B cell (primary cell): ENCODE measurements around the gene GRIK3. TPM values are rescaled to one million over a fixed set of nuclear protein-coding genes. Genes with fewer than 3 reads are reported as not detected.

Experiments used
- ATAC-seq: fragments of 200-7000 bp; cut with Tn5 transposase; one replicate; pipeline ENCODE4 v1.10.0; 2021; ENCODE audit warnings: low read depth, mild to moderate bottlenecking, moderate number of reproducible peaks, moderate library complexity
- CTCF ChIA-PET: fragments of 350-600 bp; sonication (Branson Sonifier 250); formaldehyde crosslinking; loops from one replicate; lab custom pipeline; 2021; ENCODE audit warnings: antibody characterized with exemption, inconsistent platforms; lab: Charles Lee
- POLR2A ChIA-PET: fragments of 350-600 bp; sonication (Branson Sonifier 250); formaldehyde crosslinking; loops from one replicate; lab custom pipeline; 2021; ENCODE audit warnings: antibody characterized with exemption; lab: Charles Lee
- DNase-seq: peaks from one replicate; pipeline ENCODE4 v3.0.0; 2013
- H2AFZ ChIP-seq: 2 replicates; pipeline ENCODE4 v1.6.1; 2012; ENCODE audit warnings: mild to moderate bottlenecking, low read depth, low read length; ENCODE audit not compliant: insufficient read depth, poor library complexity, severe bottlenecking
- H3K27ac ChIP-seq, 2 donors: 1 replicate in 1 of 2; 2 replicates in 1 of 2; pipeline ENCODE4 v1.5.1; 2012 to 2013; ENCODE audit warnings: low read length in 2 of 2, mild to moderate bottlenecking in 2 of 2, moderate library complexity in 1 of 2
- H3K27me3 ChIP-seq, 4 experiments: fragments of 200-600 bp in 1 of 4; sonication (generic) in 1 of 4; replicated peaks in 1 of 4; 1 replicate in 2 of 4; 2 replicates in 2 of 4; pipeline versions ENCODE4 v1.6.1 to v1.7.0; 2013 to 2016; ENCODE audit warnings: low read length in 3 of 4, mild to moderate bottlenecking in 2 of 4, mixed read lengths in 1 of 4, moderate library complexity in 1 of 4; ENCODE audit not compliant: insufficient read depth in 4 of 4, control insufficient read depth in 3 of 4; ENCODE audit errors: control extremely low read depth in 1 of 4
- H3K36me3 ChIP-seq, 2 experiments: replicated peaks in 1 of 2; 1 replicate in 1 of 2; 2 replicates in 1 of 2; pipeline versions ENCODE4 v1.6.1 to v1.7.1; 2013; ENCODE audit warnings: low read length in 1 of 2; ENCODE audit not compliant: insufficient read depth in 2 of 2, control insufficient read depth in 1 of 2; ENCODE audit errors: control extremely low read depth in 1 of 2, extremely low read depth in 1 of 2
- H3K4me1 ChIP-seq, 2 donors: fragments of 200-600 bp in 1 of 2; sonication (generic) in 1 of 2; 1 replicate in 1 of 2; 2 replicates in 1 of 2; pipeline versions ENCODE4 v1.5.1 to v1.6.1; 2013 to 2017; ENCODE audit warnings: low read length in 2 of 2; ENCODE audit not compliant: control insufficient read depth in 2 of 2, insufficient read depth in 2 of 2
- H3K4me2 ChIP-seq: replicated peaks from 2 replicates; pipeline ENCODE3; 2012; ENCODE audit warnings: mild to moderate bottlenecking, low read depth, low read length; ENCODE audit not compliant: poor library complexity, severe bottlenecking
- H3K4me3 ChIP-seq, 5 experiments: fragments of 200-600 bp in 1 of 5; sonication (generic) in 1 of 5; 1 replicate in 3 of 5; 2 replicates in 2 of 5; pipeline versions ENCODE4 v1.5.1 to v1.7.0; 2011 to 2016; ENCODE audit warnings: low read length in 4 of 5, mild to moderate bottlenecking in 4 of 5, low read depth in 2 of 5, control low read depth in 1 of 5, moderate library complexity in 1 of 5; ENCODE audit not compliant: insufficient read depth in 1 of 5; ENCODE audit errors: control extremely low read depth in 1 of 5, extremely low read depth in 1 of 5
- H3K79me2 ChIP-seq: fragments of 200-600 bp; sonication (generic); one replicate; pipeline ENCODE4 v1.6.0; 2016; ENCODE audit warnings: low read length; ENCODE audit not compliant: control insufficient read depth, insufficient read depth
- H3K9ac ChIP-seq: fragments of 200-600 bp; sonication (generic); 2 replicates; pipeline ENCODE4 v1.6.1; 2017; ENCODE audit warnings: mild to moderate bottlenecking, low read length, moderate library complexity
- H3K9me3 ChIP-seq, 3 donors: one replicate each; pipeline versions ENCODE4 v1.6.1 to v1.7.1; 2013; ENCODE audit warnings: low read length in 2 of 3; ENCODE audit not compliant: control insufficient read depth in 2 of 3, insufficient read depth in 1 of 3; ENCODE audit errors: control extremely low read depth in 1 of 3
- H4K20me1 ChIP-seq: 2 replicates; pipeline ENCODE4 v1.6.0; 2012; ENCODE audit warnings: mild to moderate bottlenecking, low read length; ENCODE audit not compliant: insufficient read depth, control insufficient read depth, poor library complexity, severe bottlenecking
- H3K27ac Mint-ChIP-seq: one replicate; pipeline ENCODE4 v1.8.0; 2021; ENCODE audit warnings: mixed read lengths
- H3K27me3 Mint-ChIP-seq: one replicate; pipeline ENCODE4 v1.8.0; 2021; ENCODE audit warnings: mixed read lengths
- H3K4me1 Mint-ChIP-seq: one replicate; pipeline ENCODE4 v1.8.0; 2021; ENCODE audit warnings: mixed read lengths
- H3K4me3 Mint-ChIP-seq: one replicate; pipeline ENCODE4 v1.8.0; 2021; ENCODE audit warnings: mixed read lengths
- H3K9me3 Mint-ChIP-seq: one replicate; pipeline ENCODE4 v1.8.0; 2022; ENCODE audit warnings: mixed read lengths; ENCODE audit not compliant: insufficient read depth
- CTCF ChIP-seq: fragments of 200-600 bp; IDR thresholded peaks from one replicate; pipeline ENCODE4 v1.8.0; 2022; ENCODE audit warnings: antibody characterized with exemption, mild to moderate bottlenecking
- EZH2 ChIP-seq: IDR thresholded peaks from 2 replicates; pipeline ENCODE4 v1.6.1; 2012; ENCODE audit warnings: borderline replicate concordance, low read depth, mild to moderate bottlenecking, moderate library complexity, low read length; ENCODE audit not compliant: insufficient read depth, poor library complexity, severe bottlenecking
- WGBS: methylation state at CpG from one replicate; pipeline ENCODE4 v1.1.5; 2013; ENCODE audit warnings: missing lambda C conversion rate; ENCODE audit not compliant: insufficient coverage; 5-methylcytosine and 5-hydroxymethylcytosine counted together
- intact Hi-C: fragments of 100-400 bp; cut with micrococcal nuclease; formaldehyde crosslinking; loops from one replicate; pipeline ENCODE4 v1.10.0; 2022
- polyA plus RNA-seq: library from polyadenylated mRNA; depleted of rRNA; stranded (reverse); fragments of >200 nt; gene quantifications from 2 replicates; pipeline ENCODE4 v1.2.3, GENCODE V29; 2012
- total RNA-seq, 2 donors: library from RNA; stranded (reverse); fragments of 120-200 nt in 1 of 2; gene quantifications; 1 replicate in 1 of 2; 2 replicates in 1 of 2; pipeline versions ENCODE4 v1.2.3 to v1.2.4, GENCODE V29; 2013 to 2022

Gene GRIK3
- total and polyA plus RNA-seq, 2 donors (not counting 1 experiment from before 2014, with no cell fraction given) = 0.12 to 1.5 TPM

DNA sequence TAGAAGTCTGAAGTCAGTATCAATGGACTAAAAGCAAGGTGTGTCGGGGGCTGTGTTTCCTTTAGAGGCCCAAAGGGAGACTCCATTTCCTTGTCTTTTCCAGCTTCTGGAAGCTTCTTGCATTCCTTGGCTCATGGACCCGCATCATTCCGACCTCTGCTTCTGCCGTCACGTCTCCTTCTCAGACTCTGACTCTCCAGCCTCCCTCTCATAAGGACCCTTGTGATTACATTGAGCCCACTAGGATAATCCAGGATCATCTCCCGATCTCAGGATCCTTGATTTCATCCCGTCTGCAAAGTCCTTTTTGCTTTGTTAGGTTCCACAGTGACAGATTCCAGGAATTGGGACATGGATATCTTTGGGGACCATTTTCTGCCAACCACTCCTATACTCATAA is 285.8 kb downstream of the GRIK3 start:
- Mint-ChIP-seq H3K9me3 (no peaks in the 10 kb centered on the region), H3K4me1 (no peaks in the 10 kb centered on the region), H3K4me3 (no peak overlapping the region), H3K27ac (no peak overlapping the region), H3K27me3 (peaks cover 24% of the 10 kb centered on the region)
- DNase-seq = no peak
- no peak for TF ChIP-seq CTCF
- no peak for TF ChIP-seq EZH2
- Histone ChIP-seq H2AFZ (no peak overlapping the region), H3K79me2 (no peaks in the 10 kb centered on the region), H4K20me1 (no peaks in the 10 kb centered on the region), H3K27me3 (peaks cover 0 to 2% (median 0%) of the 10 kb centered on the region in 4 experiments), H3K27ac (no peak overlapping the region), H3K4me2 (no peak overlapping the region), H3K9me3 (no peaks in the 10 kb centered on the region), H3K9ac (no peak overlapping the region), H3K4me1 (no peaks in the 10 kb centered on the region), H3K36me3 (no peaks in the 10 kb centered on the region), H3K4me3 (no peak overlapping the region)
- intact Hi-C loops = no loop called here
- ATAC-seq = no peak
- ChIA-PET CTCF (no interaction called here), POLR2A (no interaction called here)
- 93% methylated on average over 6 of the region's 7 CpGs for WGBS
